ENCODE results near the gene CNTLN.
"Not testable (repeated sequence)": the region's sequence is repeated elsewhere in the genome, so short reads cannot be mapped to it uniquely, and the experiment has no call there.

The CNTLN gene

GRCh38 chr9:17401858-17402257 is 267.0 kb downstream of the CNTLN start:
- DNase-seq (ENCODE audit: low read depth), result no peak

DNA sequence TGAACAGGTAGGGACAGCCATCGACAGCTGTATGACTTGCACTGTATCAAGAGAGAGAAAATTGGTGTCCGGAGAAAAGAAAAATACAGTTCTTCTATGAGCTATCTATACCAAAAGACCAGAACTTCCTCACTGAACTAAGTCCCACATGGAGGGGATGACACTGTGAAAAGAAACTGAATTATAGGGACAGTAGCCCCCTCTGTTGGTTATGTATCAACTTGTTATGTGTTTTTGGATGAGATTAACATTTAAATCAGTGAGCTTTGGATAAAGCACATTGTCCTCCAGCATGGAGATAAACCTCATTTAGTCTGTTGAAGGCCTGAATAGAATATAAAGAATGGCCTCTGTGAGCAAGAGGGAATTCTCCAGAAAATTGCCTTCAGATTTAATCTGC is 267.5 kb downstream of the CNTLN start:
- no peak for DNase-seq (ENCODE audit: low read depth)

GRCh38 chr9:17403539-17403938 is 268.7 kb downstream of the CNTLN start:
- no peak for DNase-seq (ENCODE audit: low read depth)

DNA sequence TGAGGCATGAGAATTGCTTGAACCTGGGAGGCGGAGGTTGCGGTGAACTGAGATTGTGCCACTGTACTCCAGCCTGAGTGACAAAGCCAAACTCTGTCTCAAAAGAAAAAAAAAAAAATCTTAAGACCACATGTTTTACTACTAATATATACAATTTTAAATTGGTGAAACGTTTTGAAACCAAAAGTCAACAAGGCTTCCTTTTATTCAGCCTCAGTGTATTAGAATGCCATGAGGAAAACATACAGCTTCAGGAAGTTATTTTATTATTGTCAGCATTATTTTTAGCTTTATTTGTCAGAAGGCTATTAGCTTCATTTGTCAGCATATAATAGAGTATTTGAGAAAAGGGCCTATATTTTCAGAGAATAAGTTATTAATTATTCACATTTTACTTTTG is 280.1 kb downstream of the CNTLN start:
- DNase-seq (ENCODE audit: low read depth), result no peak

DNA sequence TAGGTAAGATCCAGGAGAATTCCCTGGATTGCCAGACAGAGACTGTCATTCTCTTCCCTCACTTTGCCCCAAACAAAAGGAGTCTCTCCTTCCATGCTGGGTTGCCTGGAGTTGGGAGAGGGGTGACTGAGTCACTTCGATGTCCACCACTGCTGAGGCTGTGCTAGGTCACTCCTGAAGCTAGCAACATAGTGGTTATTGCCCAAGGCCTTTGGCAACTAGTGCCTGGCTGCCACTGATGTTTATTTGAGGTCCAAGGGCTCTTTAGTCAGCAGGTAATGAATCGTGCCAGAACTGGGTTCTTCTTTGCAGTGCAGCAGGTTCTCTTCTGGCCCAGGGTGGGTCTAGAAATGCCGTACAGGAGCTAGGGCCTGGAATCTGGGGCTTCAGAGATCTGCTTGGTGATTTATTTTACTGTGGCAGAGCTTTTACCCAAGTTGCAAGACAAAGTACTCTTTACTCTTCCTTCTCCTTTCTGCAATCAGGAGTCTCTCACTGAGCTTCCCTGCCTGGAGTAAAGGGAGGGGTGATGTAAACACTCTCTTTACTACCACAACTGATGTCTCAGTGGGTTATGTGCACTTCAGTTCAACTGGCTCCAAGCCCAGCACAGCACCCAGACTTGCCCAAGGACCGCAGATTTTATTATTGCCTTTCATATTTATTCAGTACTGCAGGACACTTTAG is 288.3 kb downstream of the CNTLN start:
- no peak for DNase-seq (ENCODE audit: low read depth)

DNA sequence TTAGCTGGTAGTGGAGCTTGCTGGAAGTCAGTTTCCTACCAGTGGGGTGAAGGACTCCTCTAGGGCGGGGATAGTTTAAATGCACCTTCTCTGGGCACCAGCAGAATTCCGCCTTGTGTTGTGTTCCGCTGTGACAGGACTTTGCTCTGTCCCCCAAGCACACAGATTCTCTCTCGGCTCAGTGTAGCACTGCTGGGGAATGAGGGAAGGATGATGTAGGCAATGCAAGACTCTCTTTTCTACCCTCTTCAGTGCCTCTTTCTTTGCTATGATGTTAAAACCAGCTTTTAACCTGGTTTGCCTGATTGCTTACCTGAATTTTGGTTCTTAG is 288.8 kb downstream of the CNTLN start:
- no peak for DNase-seq (ENCODE audit: low read depth)

- no peak for DNase-seq (ENCODE audit: low read depth)
Measured at GRCh38 chr9:17425384-17425783, 290.5 kb downstream of the CNTLN start.

- DNase-seq (ENCODE audit: low read depth), result no peak
Measured at GRCh38 chr9:17433526-17433925, 298.7 kb downstream of the CNTLN start.

DNA sequence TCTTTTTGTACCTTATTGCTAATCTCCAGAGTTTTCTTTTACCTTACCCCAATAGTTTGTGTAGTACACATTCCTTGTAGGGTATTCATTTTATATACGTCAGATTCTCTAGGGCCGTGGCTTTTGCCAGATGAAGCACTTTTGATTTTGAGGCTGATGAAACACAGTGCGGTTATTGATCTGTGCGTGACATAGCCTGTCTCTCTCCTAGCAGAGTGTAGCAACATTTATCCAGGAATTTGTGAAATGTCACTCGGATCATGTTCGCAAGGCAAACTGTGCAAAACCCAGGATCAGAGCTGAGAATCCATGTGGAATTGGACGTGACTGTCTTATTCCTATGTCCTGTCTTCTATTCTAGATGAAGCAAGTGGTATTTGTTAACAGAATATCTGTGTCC is 302.0 kb downstream of the CNTLN start:
- no peak for DNase-seq (ENCODE audit: low read depth)

GRCh38 chr9:17437813-17438212 is 303.0 kb downstream of the CNTLN start:
- DNase-seq (ENCODE audit: low read depth), result no peak

DNA sequence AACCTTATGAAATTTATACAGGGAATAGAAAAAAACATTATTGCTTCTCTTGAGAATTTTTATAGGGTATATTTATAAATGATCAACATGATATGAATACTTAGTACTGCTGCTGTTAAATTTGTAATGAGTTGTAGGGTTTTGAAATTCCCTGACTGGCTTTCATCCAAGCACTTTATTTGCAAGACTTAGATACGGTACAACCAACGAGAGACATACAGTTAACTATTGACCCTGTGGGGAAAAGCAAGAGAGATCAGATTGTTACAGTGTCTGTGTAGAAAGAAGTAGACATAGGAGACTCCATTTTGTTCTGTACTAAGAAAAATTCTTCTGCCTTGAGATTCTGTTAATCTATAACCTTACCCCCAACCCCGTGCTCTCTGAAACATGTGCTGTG is 310.3 kb downstream of the CNTLN start:
- DNase-seq (ENCODE audit: low read depth), result not testable (repeated sequence)

GRCh38 chr9:17453751-17454150 is 318.9 kb downstream of the CNTLN start:
- no peak for DNase-seq (ENCODE audit: low read depth)

DNA sequence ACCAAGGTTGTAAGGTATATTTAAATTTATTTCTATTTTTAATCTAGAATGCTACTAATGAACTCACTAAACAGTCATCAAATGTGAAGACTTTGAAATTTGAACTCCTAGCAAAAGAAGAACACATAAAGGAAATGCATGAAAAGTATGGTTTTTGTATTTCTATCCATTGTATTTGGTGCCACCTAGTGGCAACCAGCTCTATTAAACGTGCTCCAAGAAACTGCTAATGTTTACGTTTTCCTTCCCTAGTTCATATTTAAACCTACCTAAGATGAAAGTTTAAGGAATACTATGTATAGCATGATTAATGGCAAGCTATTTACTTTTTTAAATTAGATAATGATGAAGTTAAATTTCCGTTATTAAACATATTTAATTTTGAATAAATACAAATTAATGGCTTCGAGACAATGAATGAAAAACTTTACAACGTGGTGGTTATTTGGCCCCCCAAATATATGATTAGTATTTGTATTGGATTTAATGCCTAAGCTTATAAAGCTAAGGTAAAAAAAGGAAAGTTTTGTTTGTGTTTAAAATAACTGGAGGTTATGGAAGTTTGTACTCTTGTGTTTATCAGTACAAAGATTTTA is 328.1 kb downstream of the CNTLN start:
- DNase-seq (ENCODE audit: low read depth), result peak; percentile 1

DNA sequence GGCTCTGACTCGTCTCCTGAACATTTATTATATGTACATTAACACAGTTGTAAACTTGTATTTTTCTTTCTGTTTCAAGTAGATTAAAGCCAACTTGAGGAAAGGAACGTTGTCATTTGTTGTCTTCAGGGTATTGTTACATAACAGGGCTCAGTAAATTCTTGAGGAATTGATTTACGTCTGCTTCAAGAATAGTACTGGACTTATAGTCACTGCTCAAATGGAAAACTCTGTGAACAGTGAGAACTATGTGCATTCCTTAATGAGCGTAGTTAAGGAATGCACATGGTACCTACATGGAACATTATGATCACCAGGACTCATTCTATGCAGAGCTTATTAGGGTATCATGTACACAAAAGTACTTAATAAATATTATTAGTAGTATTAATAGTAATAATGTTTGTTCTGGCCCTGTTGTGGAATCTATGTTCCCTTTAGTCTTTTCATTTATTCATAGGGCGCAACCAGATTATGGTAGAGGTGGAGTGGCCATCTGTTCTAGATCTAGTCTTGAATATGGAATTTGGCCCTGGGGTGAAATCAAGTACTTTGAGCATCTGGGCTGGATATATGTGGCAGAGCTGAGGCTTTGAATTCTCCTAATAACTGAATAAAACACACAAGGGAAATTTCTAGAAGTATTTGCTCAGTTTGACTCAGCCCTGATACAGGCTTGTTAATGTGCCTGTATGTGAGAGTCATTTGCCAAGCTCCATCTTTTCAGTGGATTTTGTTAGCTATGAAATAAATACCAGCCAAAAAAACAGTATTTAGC is 335.4 kb downstream of the CNTLN start:
- no peak for DNase-seq (ENCODE audit: low read depth)

GRCh38 chr9:17472126-17472525 is 337.3 kb downstream of the CNTLN start:
- DNase-seq (ENCODE audit: low read depth), result no peak

DNA sequence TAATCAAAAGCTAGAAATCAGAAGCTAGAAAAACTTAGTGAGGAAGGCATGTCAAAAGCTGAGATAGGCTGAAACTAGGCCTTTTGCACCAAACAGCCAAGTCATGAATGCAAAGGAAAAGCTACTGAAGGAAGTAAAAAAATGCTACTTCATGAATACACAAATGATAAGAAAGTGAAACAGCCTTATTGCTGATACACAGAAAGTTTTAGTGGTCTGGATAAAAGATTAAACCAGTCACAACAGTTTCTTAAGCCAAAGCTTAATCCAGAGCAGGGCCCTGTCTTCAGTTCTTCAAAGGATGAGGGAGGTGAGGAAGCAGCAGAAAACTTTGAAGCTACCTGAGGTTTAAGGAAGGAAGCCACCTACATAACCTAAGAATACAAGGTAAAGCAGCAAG is 341.6 kb downstream of the CNTLN start:
- no peak for DNase-seq (ENCODE audit: low read depth)

DNA sequence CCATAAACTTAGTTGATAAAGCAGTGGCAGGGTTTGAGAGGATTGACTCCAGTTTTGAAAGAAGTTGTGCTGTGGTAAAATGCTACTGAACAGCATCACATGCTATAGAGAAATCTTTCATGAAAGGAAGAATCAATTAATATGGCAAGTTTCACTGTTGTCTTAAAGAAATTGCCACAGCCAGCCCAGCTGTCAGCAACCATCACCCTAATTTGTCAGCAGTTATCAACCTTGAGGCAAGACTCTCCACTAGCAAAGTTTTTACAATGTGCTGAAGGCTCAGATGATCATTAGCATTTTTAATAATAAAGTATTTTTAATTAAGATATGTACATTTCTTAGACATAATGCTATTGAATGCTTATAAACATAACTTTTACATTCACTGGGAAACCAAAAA is 343.0 kb downstream of the CNTLN start:
- no peak for DNase-seq (ENCODE audit: low read depth)

GRCh38 chr9:17480966-17481365 is 346.1 kb downstream of the CNTLN start:
- no peak for DNase-seq (ENCODE audit: low read depth)

- DNase-seq (ENCODE audit: low read depth), result no peak
Measured at GRCh38 chr9:17481565-17481964, 346.7 kb downstream of the CNTLN start.

- no peak for DNase-seq (ENCODE audit: low read depth)
Measured at GRCh38 chr9:17484906-17485305, 350.1 kb downstream of the CNTLN start.

- no peak for DNase-seq (ENCODE audit: low read depth)
Measured at GRCh38 chr9:17486396-17486795, 351.6 kb downstream of the CNTLN start.

DNA sequence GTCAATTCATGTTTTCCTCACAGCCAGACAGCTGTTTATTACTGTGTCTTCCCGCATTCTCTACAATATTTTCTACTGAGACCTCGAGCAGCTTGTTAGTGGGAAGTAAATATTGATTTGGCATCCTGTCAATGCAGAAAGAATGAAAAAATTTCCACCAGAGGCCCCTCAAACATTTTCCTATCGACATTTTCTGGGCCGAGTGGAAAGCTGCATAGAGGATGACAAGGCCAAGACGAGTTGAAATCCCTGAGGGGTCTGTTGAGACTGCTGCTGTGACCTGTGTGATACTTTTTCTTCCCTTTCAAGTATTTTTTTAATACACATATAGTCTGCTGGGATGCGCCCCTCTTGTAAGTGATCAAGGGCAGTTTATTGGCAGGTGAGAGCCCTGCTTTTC is 352.6 kb downstream of the CNTLN start:
- DNase-seq (ENCODE audit: low read depth), result no peak

- DNase-seq (ENCODE audit: low read depth), result no peak
Measured at GRCh38 chr9:17488662-17489061, 353.8 kb downstream of the CNTLN start.

- no peak for DNase-seq (ENCODE audit: low read depth)
Measured at GRCh38 chr9:17490110-17490509, 355.3 kb downstream of the CNTLN start.
